WTC11 (cell line): ENCODE measurements around the gene ARHGAP6. TPM values are rescaled to one million over a fixed set of nuclear protein-coding genes. Genes with fewer than 3 reads are reported as not detected.

Experiments
- ATAC-seq: fragments of 200-7000 bp; cut with Tn5 transposase; 2 replicates; pipeline ENCODE4 v1.10.0; 2021; ENCODE audit warnings: mild to moderate bottlenecking, moderate library complexity
- CTCF ChIA-PET: fragments of 300-600 bp; sonication (Branson Sonifier 250); formaldehyde crosslinking; loops from one replicate; lab custom pipeline; 2021; ENCODE audit warnings: antibody characterized with exemption; lab: Charles Lee
- POLR2A ChIA-PET: fragments of 350-600 bp; sonication (Branson Sonifier 250); formaldehyde crosslinking; loops from one replicate; lab custom pipeline; 2021; ENCODE audit warnings: antibody characterized with exemption; lab: Charles Lee
- DNase-seq: peaks from one replicate; pipeline ENCODE4 v3.0.0; 2021; ENCODE audit warnings: low spot score
- H3K27ac Mint-ChIP-seq: 2 replicates; pipeline ENCODE4 v1.8.0; 2021; ENCODE audit warnings: mixed read lengths
- H3K27me3 Mint-ChIP-seq: 2 replicates; pipeline ENCODE4 v1.8.0; 2021; ENCODE audit warnings: low read depth, mild to moderate bottlenecking, moderate library complexity, mixed read lengths
- H3K36me3 Mint-ChIP-seq: 2 replicates; pipeline ENCODE4 v1.8.0; 2021; ENCODE audit warnings: mixed read lengths
- H3K4me1 Mint-ChIP-seq: 2 replicates; pipeline ENCODE4 v1.8.0; 2022; ENCODE audit warnings: mixed read lengths
- H3K4me3 Mint-ChIP-seq: 2 replicates; pipeline ENCODE4 v1.8.0; 2021; ENCODE audit warnings: mild to moderate bottlenecking, moderate library complexity, mixed read lengths
- H3K9me3 Mint-ChIP-seq: 2 replicates; pipeline ENCODE4 v1.8.0; 2021; ENCODE audit warnings: mixed read lengths
- AR ChIP-seq: fragments of 250-450 bp; sonication (Bioruptor Pico); IDR thresholded peaks from 2 replicates; pipeline ENCODE4 v1.9.0; 2021; ENCODE audit warnings: mild to moderate bottlenecking
- ARID4B ChIP-seq: sonication (generic); formaldehyde crosslinking; IDR thresholded peaks from 2 replicates; pipeline ENCODE4 v1.8.0; 2023; ENCODE audit warnings: missing genetic modification reagents, mild to moderate bottlenecking, borderline replicate concordance
- CREB1 ChIP-seq: sonication (generic); formaldehyde crosslinking; IDR thresholded peaks from 2 replicates; pipeline ENCODE4 v1.8.0; 2023; ENCODE audit warnings: mild to moderate bottlenecking, missing genetic modification reagents
- CREM ChIP-seq: sonication (generic); formaldehyde crosslinking; IDR thresholded peaks from 2 replicates; pipeline ENCODE4 v1.8.1; 2022; ENCODE audit warnings: mild to moderate bottlenecking, missing genetic modification reagents, moderate library complexity
- ERG ChIP-seq: fragments of 250-450 bp; sonication (Bioruptor Pico); IDR thresholded peaks from 2 replicates; pipeline ENCODE4 v1.8.0; 2021; ENCODE audit warnings: mild to moderate bottlenecking
- ETV6 ChIP-seq: sonication (generic); formaldehyde crosslinking; IDR thresholded peaks from 2 replicates; pipeline ENCODE4 v1.8.1; 2022; ENCODE audit warnings: mild to moderate bottlenecking, missing genetic modification reagents
- HMGA2 ChIP-seq: fragments of 250-450 bp; sonication (Bioruptor Pico); IDR thresholded peaks from 2 replicates; pipeline ENCODE4 v1.4.0; 2021; ENCODE audit warnings: mild to moderate bottlenecking, moderate library complexity
- JAZF1 ChIP-seq: fragments of 250-450 bp; sonication (Bioruptor Pico); IDR thresholded peaks from 2 replicates; pipeline ENCODE4 v1.9.0; 2021; ENCODE audit warnings: moderate library complexity, mild to moderate bottlenecking, inconsistent platforms
- MLX ChIP-seq: sonication (generic); formaldehyde crosslinking; IDR thresholded peaks from 2 replicates; pipeline ENCODE4 v1.8.1; 2023; ENCODE audit warnings: mild to moderate bottlenecking, missing genetic modification reagents, moderate library complexity
- NR2C2 ChIP-seq: sonication (generic); formaldehyde crosslinking; IDR thresholded peaks from 2 replicates; pipeline ENCODE4 v1.8.0; 2022; ENCODE audit warnings: mild to moderate bottlenecking, missing genetic modification reagents
- SMAD4 ChIP-seq: sonication (generic); formaldehyde crosslinking; IDR thresholded peaks from 2 replicates; pipeline ENCODE4 v1.8.0; 2022; ENCODE audit warnings: mild to moderate bottlenecking, missing genetic modification reagents
- TP53 ChIP-seq: sonication (generic); formaldehyde crosslinking; IDR thresholded peaks from 2 replicates; pipeline ENCODE4 v1.8.1; 2023; ENCODE audit warnings: mild to moderate bottlenecking, missing genetic modification reagents
- USF2 ChIP-seq: sonication (generic); formaldehyde crosslinking; IDR thresholded peaks from 2 replicates; pipeline ENCODE4 v1.8.1; 2023; ENCODE audit warnings: mild to moderate bottlenecking, missing genetic modification reagents, moderate library complexity
- ZNF416 ChIP-seq: fragments of 250-450 bp; sonication (Bioruptor Pico); IDR thresholded peaks from 2 replicates; pipeline ENCODE4 v1.9.0; 2021; ENCODE audit warnings: mild to moderate bottlenecking, inconsistent platforms
- ZNF532 ChIP-seq: fragments of 250-450 bp; sonication (Bioruptor Pico); IDR thresholded peaks from 2 replicates; pipeline ENCODE4 v1.9.0; 2021; ENCODE audit warnings: mild to moderate bottlenecking, borderline replicate concordance
- total RNA-seq: library from RNA; stranded (reverse); gene quantifications from 3 replicates; pipeline ENCODE4 v1.2.3, GENCODE V29; 2021
- TF ChIP-seq, protein P1 (sequence below): sonication (generic); formaldehyde crosslinking; IDR thresholded peaks from 2 replicates; pipeline ENCODE4 v1.8.1; 2023; ENCODE audit warnings: mild to moderate bottlenecking, missing genetic modification reagents
- TF ChIP-seq, protein P2 (sequence below): sonication (generic); formaldehyde crosslinking; IDR thresholded peaks from 2 replicates; pipeline ENCODE4 v1.8.0; 2022; ENCODE audit warnings: mild to moderate bottlenecking, missing genetic modification reagents

The ARHGAP6 gene
- total RNA-seq, 1 experiment from 2014 or later, result 1.0 TPM

DNA sequence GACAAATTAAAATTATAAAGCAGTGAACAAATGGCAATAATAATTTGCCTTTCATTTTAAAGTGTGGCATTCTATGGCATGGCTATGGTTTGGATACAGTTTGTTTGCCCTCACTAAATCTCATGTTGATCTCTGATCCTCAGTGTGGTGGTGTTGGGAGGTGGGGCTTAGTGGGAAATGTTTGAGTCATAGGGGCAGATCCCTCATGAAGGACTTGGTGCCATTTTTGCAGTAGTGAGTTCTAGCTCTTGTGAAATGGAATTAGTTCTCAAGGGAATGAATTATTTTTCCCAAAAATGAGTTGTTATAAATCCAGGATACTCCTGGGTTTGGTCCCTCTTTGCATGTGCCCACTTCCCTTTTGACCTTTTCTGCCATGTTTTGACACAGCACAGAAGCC lies 191.1 kb downstream of the ARHGAP6 start (continued):
- no peak for TF ChIP-seq ARID4B
- no peak for TF ChIP-seq AR
- TF ChIP-seq HMGA2 (CRISPR knock-in tag), result no peak
- no peak for TF ChIP-seq JAZF1
- TF ChIP-seq CREM (CRISPR knock-in tag), result no peak
- no peak for TF ChIP-seq ZNF532 (CRISPR knock-in tag)
- no peak for TF ChIP-seq USF2 (CRISPR knock-in tag)
- TF ChIP-seq ETV6 (CRISPR knock-in tag), result no peak
- TF ChIP-seq CREB1 (CRISPR knock-in tag), result no peak

DNA sequence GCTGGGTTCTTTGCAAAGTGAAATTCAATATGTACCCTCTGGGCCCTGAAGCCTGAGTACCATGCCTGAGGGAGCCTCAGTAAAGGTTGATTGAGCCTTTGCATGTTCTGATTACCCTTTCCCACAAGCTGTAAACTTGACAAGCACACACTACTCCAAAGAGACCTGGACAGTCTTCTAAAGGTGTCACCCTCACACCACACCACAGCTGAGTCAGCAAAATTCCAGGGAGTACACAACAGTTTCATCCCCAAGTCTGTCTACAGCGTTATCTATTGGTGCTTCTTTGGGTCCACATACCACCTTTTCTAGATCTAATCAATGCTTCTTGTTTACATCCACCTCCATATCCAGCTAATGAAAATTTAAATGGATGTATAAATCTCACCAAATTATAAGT lies 191.7 kb downstream of the ARHGAP6 start:
- ATAC-seq (no peak), DNase-seq (no peak)
- Mint-ChIP-seq H3K36me3 (no peaks in the 10 kb centered on the region), H3K27ac (no peak overlapping the region), H3K4me3 (no peak overlapping the region), H3K9me3 (no peaks in the 10 kb centered on the region), H3K4me1 (peaks cover 9% of the 10 kb centered on the region), H3K27me3 (no peaks in the 10 kb centered on the region)
- POLR2A ChIA-PET, result no interaction called here
- no peak for TF ChIP-seq SMAD4
- TF ChIP-seq NR2C2, result no peak
- CTCF ChIA-PET, result no interaction called here

DNA sequence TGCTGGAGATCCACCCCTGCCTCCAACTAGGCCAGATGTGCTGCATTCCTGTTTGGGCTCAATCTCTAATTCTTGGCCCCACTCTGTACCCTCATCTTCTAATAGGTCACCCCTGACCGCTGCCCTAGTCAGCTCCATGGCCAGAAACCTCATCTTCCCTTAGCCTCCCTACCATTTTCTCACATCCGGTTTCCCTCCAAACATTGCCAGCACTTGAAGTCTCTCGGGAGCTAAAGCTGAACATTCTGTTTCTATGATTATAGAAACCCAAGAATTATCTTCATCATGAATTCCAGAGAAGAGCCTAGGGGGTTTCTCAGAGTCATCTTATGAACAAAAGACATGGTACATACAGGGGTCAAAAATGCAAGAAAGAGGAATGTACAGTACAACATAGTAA lies 192.8 kb downstream of the ARHGAP6 start:
- no peaks in the 10 kb centered on the region for H3K27me3 Mint-ChIP-seq
- DNase-seq, result no peak
- H3K4me1 Mint-ChIP-seq, result no peaks in the 10 kb centered on the region
- ATAC-seq, result no peak
- ChIA-PET CTCF (no interaction called here), POLR2A (no interaction called here)
- no peak overlapping the region for H3K4me3 Mint-ChIP-seq
- H3K27ac Mint-ChIP-seq, result no peak overlapping the region
- H3K36me3 Mint-ChIP-seq, result no peaks in the 10 kb centered on the region
- no peaks in the 10 kb centered on the region for H3K9me3 Mint-ChIP-seq
- TF ChIP-seq TP53 (CRISPR knock-in tag), result no peak
- no peak for TF ChIP-seq MLX (CRISPR knock-in tag)
- no peak for TF ChIP-seq ERG (CRISPR knock-in tag)
- no peak for TF ChIP-seq ZNF416
- TF ChIP-seq, protein P1, sequence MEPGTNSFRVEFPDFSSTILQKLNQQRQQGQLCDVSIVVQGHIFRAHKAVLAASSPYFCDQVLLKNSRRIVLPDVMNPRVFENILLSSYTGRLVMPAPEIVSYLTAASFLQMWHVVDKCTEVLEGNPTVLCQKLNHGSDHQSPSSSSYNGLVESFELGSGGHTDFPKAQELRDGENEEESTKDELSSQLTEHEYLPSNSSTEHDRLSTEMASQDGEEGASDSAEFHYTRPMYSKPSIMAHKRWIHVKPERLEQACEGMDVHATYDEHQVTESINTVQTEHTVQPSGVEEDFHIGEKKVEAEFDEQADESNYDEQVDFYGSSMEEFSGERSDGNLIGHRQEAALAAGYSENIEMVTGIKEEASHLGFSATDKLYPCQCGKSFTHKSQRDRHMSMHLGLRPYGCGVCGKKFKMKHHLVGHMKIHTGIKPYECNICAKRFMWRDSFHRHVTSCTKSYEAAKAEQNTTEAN (CRISPR knock-in tag), result no peak
- TF ChIP-seq, protein P2, sequence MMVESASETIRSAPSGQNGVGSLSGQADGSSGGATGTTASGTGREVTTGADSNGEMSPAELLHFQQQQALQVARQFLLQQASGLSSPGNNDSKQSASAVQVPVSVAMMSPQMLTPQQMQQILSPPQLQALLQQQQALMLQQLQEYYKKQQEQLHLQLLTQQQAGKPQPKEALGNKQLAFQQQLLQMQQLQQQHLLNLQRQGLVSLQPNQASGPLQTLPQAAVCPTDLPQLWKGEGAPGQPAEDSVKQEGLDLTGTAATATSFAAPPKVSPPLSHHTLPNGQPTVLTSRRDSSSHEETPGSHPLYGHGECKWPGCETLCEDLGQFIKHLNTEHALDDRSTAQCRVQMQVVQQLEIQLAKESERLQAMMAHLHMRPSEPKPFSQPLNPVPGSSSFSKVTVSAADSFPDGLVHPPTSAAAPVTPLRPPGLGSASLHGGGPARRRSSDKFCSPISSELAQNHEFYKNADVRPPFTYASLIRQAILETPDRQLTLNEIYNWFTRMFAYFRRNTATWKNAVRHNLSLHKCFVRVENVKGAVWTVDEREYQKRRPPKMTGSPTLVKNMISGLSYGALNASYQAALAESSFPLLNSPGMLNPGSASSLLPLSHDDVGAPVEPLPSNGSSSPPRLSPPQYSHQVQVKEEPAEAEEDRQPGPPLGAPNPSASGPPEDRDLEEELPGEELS (CRISPR knock-in tag), result no peak
